ENCODE data around the gene PPP1CB.

PPP1CB gene

DNA sequence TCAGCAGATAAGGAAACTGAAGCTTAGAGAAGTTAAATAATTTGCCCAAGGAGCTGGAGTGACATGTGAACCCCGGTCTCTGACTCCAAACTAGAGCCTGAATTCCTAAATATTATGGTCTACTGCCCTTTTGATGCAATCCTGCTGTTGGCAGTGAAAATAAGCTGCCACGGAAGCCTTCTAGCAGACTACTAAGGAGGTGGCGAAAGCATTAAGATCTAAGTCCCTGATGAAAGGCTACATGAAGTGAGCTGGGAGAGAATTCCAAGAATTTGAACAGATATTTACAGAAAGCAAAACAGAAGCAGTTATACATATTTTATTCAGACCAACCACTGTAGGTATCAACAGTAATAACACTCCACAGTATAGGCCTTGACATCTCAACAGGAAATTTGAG, 90.4 kb downstream of the PPP1CB start:
- FAIRE-seq (no peak), DNase-seq (ENCODE audit: insufficient read length, low spot score) (no peak)

Data from HTR-8/SVneo (cell line).